ENCODE measurements around the gene ZBTB7B. TPM values are rescaled to one million over a fixed set of nuclear protein-coding genes. Genes with fewer than 3 reads are reported as not detected.
A peak's percentile ranks its signal among the peaks of the same experiment; 100 is the strongest.

The ZBTB7B gene
- 4.9 and 6.9 TPM in 2 replicates for total RNA-seq (2014; rRNA removed; shearing (Covaris generic))

DNA sequence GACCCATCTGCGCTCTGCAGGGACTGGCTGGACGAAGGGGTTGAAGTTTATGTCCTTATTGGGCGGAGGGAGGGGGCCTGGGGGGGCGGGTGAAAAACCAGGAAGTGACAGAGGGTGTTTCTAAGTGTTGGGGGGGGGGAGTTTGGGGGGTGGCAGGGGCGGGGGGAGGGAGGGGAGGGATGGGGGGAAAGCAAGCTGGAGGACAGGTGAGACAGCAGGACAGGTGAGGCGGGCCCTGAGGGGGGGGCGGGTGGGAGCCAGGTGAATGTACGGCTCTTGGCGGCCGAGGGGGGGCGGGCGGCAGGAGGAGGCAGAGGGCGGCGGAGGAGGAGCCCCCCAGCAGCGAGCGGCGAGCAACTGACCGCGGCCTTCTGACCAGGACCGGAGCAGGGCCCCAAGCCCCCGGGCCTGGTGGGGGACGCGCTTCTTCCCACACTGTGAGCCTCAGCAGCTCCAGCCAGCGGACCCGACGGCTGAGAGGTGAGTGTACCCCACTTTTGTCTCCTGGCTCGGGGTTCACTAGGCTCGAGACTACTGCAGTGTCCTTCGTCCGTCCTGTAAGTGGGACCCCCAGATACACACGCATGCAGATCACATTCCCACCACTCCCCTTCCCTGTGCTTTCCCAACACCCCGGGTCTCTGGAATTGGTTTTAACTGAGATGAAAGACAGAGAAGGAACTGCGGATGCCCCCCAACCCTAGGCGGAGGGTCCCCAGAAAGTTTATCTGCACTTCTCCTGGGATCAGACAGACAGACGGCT lies at the start of gene ZBTB7B:
Gene ZBTB7B, plus strand, starts transcription at position 339 of the 763 bp plus-strand sequence. CDS start 11,859 bp downstream, outside the sequence.
- DNase-seq (ENCODE audit: low read depth): no peak

DNA sequence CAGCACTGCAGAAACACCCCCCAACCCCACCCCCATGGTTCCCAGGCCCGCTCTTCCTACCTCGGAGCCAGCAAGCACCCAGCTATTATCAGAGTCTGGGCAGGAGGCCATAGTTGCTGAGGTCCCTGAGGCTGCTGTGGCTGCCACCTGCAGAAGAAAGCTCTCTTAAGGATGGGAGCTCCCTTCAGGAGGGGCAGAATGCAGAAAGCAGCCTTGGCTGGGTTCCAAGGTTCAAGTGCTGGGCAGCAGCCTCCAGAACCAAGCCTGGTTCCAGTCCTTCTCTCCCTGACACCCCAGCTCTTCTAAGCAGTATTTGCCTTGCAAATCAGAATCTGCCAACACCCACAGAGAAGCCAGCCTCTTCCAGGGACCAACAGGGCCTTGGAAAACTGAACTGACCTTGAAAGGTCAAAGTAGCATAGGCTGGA lies 49.0 kb upstream of the ZBTB7B start:
- no peak for DNase-seq (ENCODE audit: low read depth)

- DNase-seq (ENCODE audit: low read depth): no peak
Measured at GRCh38 chr1:154954541-154954940, 48.1 kb upstream of the ZBTB7B start.

DNA sequence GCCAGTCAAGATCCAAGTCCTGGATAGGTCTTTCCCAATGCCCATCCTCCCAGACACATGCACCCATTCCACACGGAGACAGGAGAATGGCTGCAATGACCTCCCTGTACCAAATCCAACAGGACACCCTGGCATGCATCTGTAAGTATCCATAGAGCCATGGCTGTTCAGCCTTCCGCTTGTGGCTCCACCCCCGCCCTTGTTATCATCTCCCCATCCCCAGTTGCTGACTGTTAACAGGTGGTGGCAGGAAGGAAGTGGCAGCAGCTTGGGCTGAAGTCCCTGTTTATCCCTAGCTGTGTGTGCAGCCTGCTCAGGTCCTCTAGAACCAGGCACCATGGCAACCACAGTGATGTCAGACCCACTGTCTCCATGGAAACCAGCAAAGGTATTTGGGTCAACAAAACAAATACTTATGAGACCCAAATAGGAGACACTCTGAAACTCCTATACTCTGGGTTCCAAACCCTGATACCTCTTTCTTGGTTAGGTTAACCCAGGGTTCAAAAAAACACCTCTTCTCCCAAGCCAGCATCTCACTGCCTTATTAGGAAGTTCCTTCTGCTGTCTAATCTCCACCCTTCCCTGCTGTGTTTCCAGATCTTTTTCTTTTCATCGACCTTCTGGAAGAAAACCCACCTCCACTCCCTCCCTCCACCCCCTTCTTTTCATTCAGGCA lies 47.4 kb upstream of the ZBTB7B start:
- DNase-seq (ENCODE audit: low read depth): peak; percentile 62

DNA sequence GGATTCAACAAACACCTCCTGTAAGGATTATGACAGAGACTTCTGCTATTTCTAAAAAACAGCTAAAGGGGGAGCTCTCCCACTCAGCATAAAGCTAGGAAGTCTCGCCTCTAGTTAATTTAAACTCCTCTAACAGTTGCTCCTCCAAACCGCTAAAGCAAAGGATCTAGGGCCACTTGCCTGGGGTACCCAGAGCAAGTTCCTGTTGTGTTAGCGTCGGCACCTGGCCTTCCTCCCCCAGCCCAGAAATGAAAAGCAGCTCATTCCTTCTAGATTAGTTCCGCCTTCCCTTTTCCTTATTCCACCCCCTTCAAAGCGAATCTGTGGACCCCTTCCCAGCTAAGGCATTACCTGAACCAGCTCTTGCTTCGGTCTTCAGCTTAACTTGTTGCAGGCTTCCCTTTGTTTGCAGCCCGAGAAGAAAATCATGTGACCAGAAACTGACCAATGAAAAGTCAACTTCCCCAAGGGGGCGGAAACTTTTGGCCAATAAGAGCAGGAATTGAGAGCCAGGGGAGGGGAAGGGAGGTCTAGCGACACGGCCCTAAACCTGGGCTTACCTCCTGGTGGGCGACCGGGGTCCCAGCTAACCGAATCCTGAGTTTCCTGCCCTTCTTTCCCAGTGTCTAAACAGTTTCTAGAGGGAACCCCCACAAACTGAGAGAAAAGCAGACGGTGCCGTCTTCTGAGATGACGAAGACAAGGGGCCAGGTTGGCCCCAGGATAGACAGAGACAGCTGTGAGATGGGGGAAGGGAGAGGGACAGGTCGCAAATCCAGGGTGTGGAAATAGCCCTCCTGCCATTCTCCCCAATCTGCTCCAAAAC lies 46.7 kb upstream of the ZBTB7B start, which contains the start of gene PBXIP1:
Gene PBXIP1, minus strand, starts transcription at position 382 of the 826 bp plus-strand sequence. CDS start 2,378 bp downstream, outside the sequence.
- peak; percentile 87 for DNase-seq (ENCODE audit: low read depth)

GRCh38 chr1:154956544-154956941 lies 46.1 kb upstream of the ZBTB7B start:
- no peak for DNase-seq (ENCODE audit: low read depth)

- no peak for DNase-seq (ENCODE audit: low read depth)
Measured at GRCh38 chr1:154957091-154957657, 45.4 kb upstream of the ZBTB7B start.

DNA sequence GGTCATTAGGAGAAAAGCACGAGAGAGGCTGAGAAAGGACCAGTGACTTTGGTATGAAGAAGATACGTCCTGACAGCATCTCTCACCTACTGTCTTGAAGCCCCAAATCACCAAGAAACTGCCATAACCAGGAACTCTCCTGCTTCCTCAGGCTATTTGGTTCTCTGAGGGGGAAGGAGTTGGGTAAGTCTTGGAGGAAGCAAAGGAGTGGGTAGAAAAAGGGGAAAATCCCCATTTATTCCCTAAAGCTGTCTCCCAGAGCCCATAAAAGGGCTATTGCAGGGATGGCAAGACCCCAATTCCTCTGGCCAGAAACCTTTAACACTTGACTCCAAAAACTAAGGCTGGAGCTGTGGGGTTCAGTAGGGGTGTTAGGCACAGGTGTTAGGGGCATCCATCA lies 44.6 kb upstream of the ZBTB7B start:
- DNase-seq (ENCODE audit: low read depth): no peak

DNA sequence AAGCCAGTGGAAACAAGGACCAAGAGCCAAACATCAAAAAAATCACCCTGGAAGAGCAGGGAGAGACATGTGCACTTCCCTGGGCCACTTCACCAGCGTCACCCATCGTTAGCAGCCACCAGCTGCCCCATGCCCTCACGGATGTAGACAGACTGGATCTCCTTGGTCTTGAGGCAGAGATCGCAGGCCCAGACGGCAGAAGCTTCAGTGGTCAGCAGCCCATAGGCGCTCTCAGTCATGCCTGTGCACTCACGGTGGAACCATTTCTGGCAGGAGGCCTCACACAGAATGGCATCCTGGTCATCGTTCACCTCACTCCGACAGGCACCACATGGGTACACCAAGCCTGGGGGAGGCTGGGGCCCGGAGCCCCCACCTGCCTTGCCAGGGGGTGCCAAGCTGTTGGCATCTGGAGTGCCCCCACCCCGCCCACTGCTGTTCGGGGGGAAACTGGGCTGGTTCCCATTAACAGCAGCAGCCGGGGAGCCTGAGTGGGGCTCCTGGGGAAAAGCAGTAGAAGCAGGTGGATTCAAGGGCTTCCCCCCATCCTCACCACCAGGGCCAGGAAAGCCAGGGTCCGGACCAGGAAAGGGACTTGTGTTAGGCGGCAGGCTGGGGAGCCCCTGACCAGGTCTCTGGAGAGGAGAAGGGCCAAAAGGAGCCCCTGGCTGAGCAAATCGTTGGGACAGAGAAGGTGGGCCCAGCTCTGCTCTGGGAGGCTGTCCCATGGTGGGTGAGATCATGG lies 43.7 kb upstream of the ZBTB7B start:
- DNase-seq (ENCODE audit: low read depth): no peak

- DNase-seq (ENCODE audit: low read depth): no peak
Measured at GRCh38 chr1:154959426-154959780, 43.2 kb upstream of the ZBTB7B start.

GRCh38 chr1:154960446-154961136 lies 42.0 kb upstream of the ZBTB7B start:
- no peak for DNase-seq (ENCODE audit: low read depth)

- peak; percentile 73 for DNase-seq (ENCODE audit: low read depth)
Measured at GRCh38 chr1:154961207-154962155, 41.1 kb upstream of the ZBTB7B start, which contains the start of gene PYGO2. PYGO2 (minus strand) TSS chr1:154961782; CDS start chr1:154961576, 206 bp downstream.

- DNase-seq (ENCODE audit: low read depth): no peak
Measured at GRCh38 chr1:154962156-154962749, 40.3 kb upstream of the ZBTB7B start.

DNA sequence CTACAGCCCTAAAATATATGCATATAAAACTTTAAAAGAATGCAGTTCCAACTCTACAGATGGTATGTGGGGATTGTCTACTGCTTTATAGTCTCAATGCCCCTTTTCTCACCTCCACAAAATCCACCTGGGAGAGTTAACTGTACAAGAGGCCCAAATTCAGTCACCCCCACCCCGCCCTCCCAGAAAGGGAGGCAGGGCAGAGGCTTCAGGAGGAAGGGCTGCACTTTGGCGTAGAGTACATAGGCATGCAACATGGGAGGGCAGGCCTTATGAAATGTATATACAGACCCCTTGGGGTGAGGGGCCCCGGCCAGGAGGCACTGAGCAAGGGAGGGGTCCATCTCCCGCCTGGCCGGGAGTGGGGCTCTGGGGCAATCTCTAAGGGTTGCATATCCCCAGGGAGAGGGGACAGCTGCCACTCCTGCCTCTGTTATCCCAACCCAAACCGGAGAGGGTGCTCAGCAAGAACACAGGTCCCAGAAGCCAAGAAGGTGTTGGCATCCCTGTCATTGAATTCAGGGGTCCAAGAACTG lies 39.7 kb upstream of the ZBTB7B start:
- no peak for DNase-seq (ENCODE audit: low read depth)

DNA sequence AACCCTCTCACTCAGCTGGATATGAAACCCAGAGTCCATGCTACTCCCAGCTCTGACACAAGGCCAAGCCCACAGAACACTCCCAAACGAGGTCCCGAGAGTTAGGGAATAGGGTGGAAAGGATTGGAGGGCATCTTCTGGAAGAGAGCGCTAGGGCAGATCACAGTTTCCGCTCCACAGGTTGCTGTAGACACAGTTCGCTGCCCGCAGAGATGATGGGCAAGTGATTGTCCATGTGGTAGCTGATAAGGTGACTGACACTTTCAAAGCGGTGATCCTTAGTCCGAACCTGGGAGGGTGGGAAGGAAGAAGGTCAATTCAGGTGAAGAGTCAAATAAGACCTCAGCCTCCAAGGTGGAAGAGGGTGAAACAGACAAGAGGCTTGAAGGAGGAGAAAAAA lies 39.0 kb upstream of the ZBTB7B start:
- no peak for DNase-seq (ENCODE audit: low read depth)

- DNase-seq (ENCODE audit: low read depth): no peak
Measured at GRCh38 chr1:154964359-154964758, 38.2 kb upstream of the ZBTB7B start.

GRCh38 chr1:154966111-154966510 lies 36.5 kb upstream of the ZBTB7B start:
- DNase-seq (ENCODE audit: low read depth): no peak

DNA sequence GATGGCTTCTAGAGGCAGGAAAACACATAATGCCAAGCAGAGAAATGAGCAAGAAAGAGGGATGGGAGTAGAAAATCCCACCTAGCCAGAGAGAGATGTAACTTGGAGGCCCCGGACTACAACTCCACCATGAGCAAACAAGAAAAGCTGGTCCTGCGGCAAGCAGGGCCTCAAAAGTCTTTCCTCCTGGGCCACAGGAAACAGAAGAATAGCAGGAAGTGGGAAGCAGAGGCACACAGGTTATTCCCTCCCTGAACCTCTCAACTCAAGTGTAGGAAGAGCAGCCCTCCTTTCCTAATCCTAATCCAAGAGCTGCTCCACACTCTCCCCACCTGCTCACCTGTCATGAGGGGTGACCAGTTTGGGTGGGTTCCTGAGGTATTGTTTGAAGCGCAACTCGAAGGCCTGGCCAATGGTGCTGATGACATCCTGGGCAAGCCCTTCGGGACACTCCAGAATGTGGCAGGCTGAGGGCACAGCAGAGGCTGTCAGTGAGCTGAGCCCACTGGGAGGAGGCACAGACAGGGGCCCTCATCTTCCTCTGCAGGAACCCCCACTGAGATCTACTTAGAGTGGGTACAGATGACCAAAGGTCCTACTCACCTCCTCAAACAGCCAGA lies 35.2 kb upstream of the ZBTB7B start:
- no peak for DNase-seq (ENCODE audit: low read depth)

Measured in RPMI7951 (cell line).